K562 (cell line): ENCODE data around the gene EPC2. TPM values are rescaled to one million over a fixed set of nuclear protein-coding genes. Genes with fewer than 3 reads are reported as not detected.

Experiments used
- ATAC-seq: fragments of 200-7000 bp; cut with Tn5 transposase; 3 replicates; pipeline ENCODE4 v1.9.1; 2020; ENCODE audit warnings: moderate library complexity
- BruUV-seq: library from RNA; stranded (reverse); fragments of 400-500 nt; replicated peaks from 2 replicates; lab custom pipeline; 2021; lab: Mats Ljungman, UMichigan
- CTCF ChIA-PET: fragments of 300-600 bp; formaldehyde crosslinking; extraction: SDS; loops from one replicate; lab custom pipeline; 2021; ENCODE audit warnings: low intra/inter-chr PET ratio; lab: Yijun Ruan, JAX
- POLR2A ChIA-PET: fragments of 300-600, 350-650 bp; sonication (Branson Sonifier 250); formaldehyde crosslinking; extraction: SDS; loops from one replicate; lab custom pipeline; 2021; ENCODE audit warnings: antibody characterized with exemption, inconsistent platforms; lab: Yijun Ruan, JAX
- DNase-seq, 4 experiments: peaks; one replicate each; pipeline versions ENCODE4 v3.0.0 to v3.0.0-alpha.2; 2011 to 2018; ENCODE audit warnings: low spot score in 3 of 4, mixed read lengths in 3 of 4; ENCODE audit errors: extremely low read depth in 1 of 4
- FAIRE-seq: peaks from 2 replicates; lab custom pipeline; 2011; peaks lifted over from hg19 to GRCh38; lab: Jason Lieb, UNC
- H2AFZ ChIP-seq: 2 replicates; pipeline ENCODE4 v1.6.0; 2011; ENCODE audit warnings: low read depth, low read length, control low read depth, inconsistent platforms
- H3K27ac ChIP-seq: fragments of 200-600 bp; 3 replicates; pipeline ENCODE4 v1.8.0; 2011; ENCODE audit warnings: low read depth, mild to moderate bottlenecking, control low read depth, inconsistent platforms, low read length, moderate library complexity, mixed read lengths; ENCODE audit errors: extremely low read depth
- H3K27me3 ChIP-seq, 2 experiments: fragments of 300-600 bp in 1 of 2; 2 replicates in 1 of 2; 3 replicates in 1 of 2; pipeline versions ENCODE4 v1.6.0 to v1.8.0; 2011; ENCODE audit warnings: inconsistent platforms in 2 of 2, low read length in 2 of 2, mild to moderate bottlenecking in 1 of 2, mixed read lengths in 1 of 2, moderate library complexity in 1 of 2; ENCODE audit not compliant: control insufficient read depth in 2 of 2, insufficient read depth in 2 of 2
- H3K36me3 ChIP-seq: fragments of 300-600 bp; 3 replicates; pipeline ENCODE4 v1.8.0; 2011; ENCODE audit warnings: mild to moderate bottlenecking, low read length, inconsistent platforms; ENCODE audit not compliant: control insufficient read depth, insufficient read depth
- H3K4me1 ChIP-seq, 2 experiments: fragments of 200-600 bp in 1 of 2; replicated peaks in 1 of 2; 2 replicates in 1 of 2; 3 replicates in 1 of 2; pipeline versions ENCODE4 v1.5.1 to v1.8.0; 2011; ENCODE audit warnings: inconsistent platforms in 2 of 2, low read length in 2 of 2, mild to moderate bottlenecking in 1 of 2, mixed read lengths in 1 of 2, moderate library complexity in 1 of 2; ENCODE audit not compliant: control insufficient read depth in 2 of 2, insufficient read depth in 2 of 2
- H3K4me2 ChIP-seq: 2 replicates; pipeline ENCODE4 v1.6.1; 2011; ENCODE audit warnings: low read length, control low read depth, inconsistent platforms, mixed read lengths; ENCODE audit not compliant: insufficient read depth
- H3K4me3 ChIP-seq: fragments of 200-600 bp; sonication (generic), shearing (Covaris generic); 2 replicates; pipeline ENCODE4 v1.5.1; 2016; ENCODE audit warnings: control low read depth, inconsistent platforms
- H3K79me2 ChIP-seq: fragments of 200-600 bp; 3 replicates; pipeline ENCODE4 v1.8.0; 2011; ENCODE audit warnings: low read length, inconsistent platforms; ENCODE audit not compliant: control insufficient read depth, insufficient read depth
- H3K9ac ChIP-seq, 2 experiments: 2 replicates each; pipeline versions ENCODE4 v1.6.0 to v1.6.1; 2011; ENCODE audit warnings: low read depth in 2 of 2, low read length in 2 of 2, control low read depth in 1 of 2, inconsistent platforms in 1 of 2, mild to moderate bottlenecking in 1 of 2, mixed read lengths in 1 of 2; ENCODE audit not compliant: insufficient read depth in 1 of 2
- H3K9me1 ChIP-seq: one replicate; pipeline ENCODE4 v1.6.0; 2011; ENCODE audit warnings: inconsistent platforms, mild to moderate bottlenecking, low read length, moderate library complexity; ENCODE audit not compliant: control insufficient read depth, insufficient read depth
- H3K9me3 ChIP-seq: replicated peaks from 2 replicates; pipeline ENCODE4 v1.5.1; 2011; ENCODE audit warnings: low read depth, low read length, inconsistent platforms; ENCODE audit not compliant: control insufficient read depth, insufficient read depth
- H4K20me1 ChIP-seq: replicated peaks from 2 replicates; pipeline ENCODE4 v1.6.1; 2011; ENCODE audit warnings: low read length, inconsistent platforms, mixed read lengths; ENCODE audit not compliant: control insufficient read depth, insufficient read depth
- CBX1 ChIP-seq: sonication (generic); IDR thresholded peaks from 2 replicates; pipeline ENCODE4 v1.6.1; 2016; ENCODE audit warnings: antibody characterized with exemption, low read depth, mild to moderate bottlenecking
- FOXA3 ChIP-seq, 2 experiments: fragments of 450-650 bp in 1 of 2; sonication (generic) in 1 of 2; formaldehyde crosslinking; IDR thresholded peaks in 1 of 2; conservative IDR thresholded peaks in 1 of 2; 2 replicates each; pipeline versions ENCODE4 v1.4.0 to v1.8.0; 2020 to 2022; ENCODE audit warnings: mild to moderate bottlenecking in 2 of 2, missing genetic modification reagents in 1 of 2
- GATAD2B ChIP-seq: fragments of 450-650 bp; IDR thresholded peaks from 2 replicates; pipeline ENCODE4 v1.6.1; 2017; ENCODE audit warnings: mild to moderate bottlenecking, borderline replicate concordance
- HNRNPUL1 ChIP-seq: fragments of 200-400 bp; formaldehyde crosslinking; IDR thresholded peaks from 2 replicates; pipeline ENCODE4 v1.6.1; 2017; ENCODE audit warnings: low read length
- HSF4 ChIP-seq: fragments of 250-450 bp; sonication (Bioruptor Pico); IDR thresholded peaks from 2 replicates; pipeline ENCODE4 v2.1.2; 2022; ENCODE audit warnings: mild to moderate bottlenecking, moderate library complexity, borderline replicate concordance
- NFYB ChIP-seq: IDR thresholded peaks from 2 replicates; pipeline ENCODE4 v1.6.1; 2011; ENCODE audit warnings: mild to moderate bottlenecking, moderate library complexity; ENCODE audit not compliant: insufficient read length; ENCODE audit errors: extremely low read depth
- SIX5 ChIP-seq, 2 experiments: IDR thresholded peaks; 2 replicates each; pipeline ENCODE4 v1.6.1; 2011; ENCODE audit warnings: low read length in 2 of 2, borderline replicate concordance in 1 of 2, low read depth in 1 of 2, mild to moderate bottlenecking in 1 of 2, moderate library complexity in 1 of 2; ENCODE audit not compliant: insufficient read depth in 1 of 2
- SMARCA5 ChIP-seq: fragments of 450-650 bp; IDR thresholded peaks from 2 replicates; pipeline ENCODE4 v1.6.1; 2016
- TAF7 ChIP-seq: fragments of 450-650 bp; IDR thresholded peaks from 2 replicates; pipeline ENCODE4 v1.6.1; 2016; ENCODE audit warnings: missing genetic modification characterization, missing compliant biosample characterization
- ZBTB43 ChIP-seq: sonication (generic); formaldehyde crosslinking; IDR thresholded peaks from 2 replicates; pipeline ENCODE4 v1.8.0; 2023; ENCODE audit warnings: mild to moderate bottlenecking, missing genetic modification reagents
- ZNF134 ChIP-seq: fragments of 250-450 bp; sonication (Bioruptor Pico); conservative IDR thresholded peaks from 2 replicates; pipeline ENCODE4 v1.4.0; 2020
- ZNF140 ChIP-seq: fragments of 250-450 bp; sonication (Bioruptor Pico); IDR thresholded peaks from 2 replicates; pipeline ENCODE4 v1.8.0; 2021; ENCODE audit warnings: moderate library complexity, mild to moderate bottlenecking, inconsistent platforms
- ZNF668 ChIP-seq: fragments of 250-450 bp; sonication (Bioruptor Pico); IDR thresholded peaks from 2 replicates; pipeline ENCODE4 v1.8.0; 2022; ENCODE audit warnings: mild to moderate bottlenecking, inconsistent platforms
- WGBS: fragments of 100-300 bp; shearing (Covaris generic); methylation state at CpG from one replicate; pipeline ENCODE4 v1.1.6; 2016; ENCODE audit warnings: low coverage, mixed read lengths; ENCODE audit not compliant: insufficient coverage; ENCODE audit errors: missing lambda C conversion rate; 5-methylcytosine and 5-hydroxymethylcytosine counted together
- in situ Hi-C: fragments of 300-500 bp; cut with MboI; formaldehyde crosslinking; loops from 4 replicates; pipeline ENCODE4 v1.15.0; 2018; ENCODE audit warnings: inconsistent platforms, mixed read lengths
- intact Hi-C: fragments of 100-400 bp; cut with micrococcal nuclease; formaldehyde crosslinking; loops from 2 replicates; pipeline ENCODE4 v1.14.2; 2022
- polyA plus RNA-seq, 8 experiments: library from polyadenylated mRNA; depleted of rRNA in 4 of 8; stranded (reverse) in 5 of 8; unstranded in 3 of 8; fragments of >200 nt; fragmentation: Nextera tagmentation in 2 of 8; fragmentation: Illumina TruSeq in 1 of 8; extraction: Ambion mirVana in 2 of 8; extraction: Trizol in 1 of 8; gene quantifications; 2 replicates each; pipeline versions ENCODE4 v1.2.1 to v1.2.3, GENCODE V29; 2011 to 2014; ENCODE audit warnings: inconsistent platforms in 1 of 8, missing spikeins in 1 of 8
- total RNA-seq, 7 experiments: library from RNA; depleted of rRNA in 6 of 7; stranded (reverse); fragments of >200 nt in 6 of 7; fragmentation: Illumina TruSeq in 2 of 7; extraction: Trizol in 2 of 7; gene quantifications; 2 replicates each; pipeline versions ENCODE4 v1.2.1 to v1.2.3, GENCODE V29; 2011 to 2021; ENCODE audit warnings: low replicate concordance in 1 of 7
- TF ChIP-seq, protein P1 (sequence below): sonication (generic); formaldehyde crosslinking; IDR thresholded peaks from 2 replicates; pipeline ENCODE4 v1.8.0; 2022; ENCODE audit warnings: missing genetic modification reagents, mild to moderate bottlenecking, moderate library complexity, borderline replicate concordance

EPC2 gene
- total and polyA plus RNA-seq, 9 of the 15 experiments (the other 6 are each of a cell fraction or from before 2014, with no cell fraction given): 7.0 to 35.8 (median 29.1) TPM

DNA sequence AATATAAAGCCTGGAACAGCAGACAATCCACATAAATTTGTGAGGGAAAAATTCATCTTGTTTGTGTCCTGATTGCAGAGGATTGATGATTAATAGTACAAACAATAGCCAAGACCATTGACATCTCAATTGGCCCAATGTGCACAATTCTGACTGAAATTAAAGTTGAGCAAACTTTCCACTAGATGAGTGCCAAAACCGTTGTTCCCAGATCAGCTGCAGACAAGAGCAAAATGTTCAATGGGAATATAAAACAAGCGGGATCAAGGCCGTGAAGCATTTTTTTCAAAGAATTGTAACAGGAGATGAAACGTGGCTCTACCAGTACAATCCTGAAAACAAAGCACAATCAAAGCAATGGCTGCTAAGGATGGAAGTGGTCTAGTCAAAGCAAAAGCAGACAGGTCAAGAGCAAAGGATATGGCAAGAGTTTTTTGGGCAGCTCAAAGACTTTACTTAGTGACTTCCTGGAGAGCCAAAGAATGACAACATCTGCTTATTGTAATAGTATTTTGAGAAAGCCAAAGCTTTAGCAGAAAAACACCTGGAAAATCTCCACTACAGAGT is 174.6 kb downstream of the EPC2 start:
- 1% methylated on average over 4 of the region's 4 CpGs for WGBS
- H3K27me3 ChIP-seq: peaks cover 3 to 27% of the 10 kb centered on the region in 2 experiments; a peak in 2 of 5 replicates
- H2AFZ ChIP-seq: no peak overlapping the region
- no peak for ATAC-seq
- no peak for FAIRE-seq
- TF ChIP-seq CBX1: no peak
- TF ChIP-seq FOXA3 (CRISPR knock-in tag; conservative IDR thresholded peaks at IDR 0.05 in 1 of 2, IDR thresholded peaks at IDR 0.05 in 1 of 2): no peak
- TF ChIP-seq NFYB: no peak
- TF ChIP-seq GATAD2B: no peak
- TF ChIP-seq ZNF140 (CRISPR knock-in tag): no peak
- TF ChIP-seq SMARCA5: no peak
- no peak for TF ChIP-seq ZBTB43 (CRISPR knock-in tag)
- TF ChIP-seq SIX5 (IDR thresholded peaks at IDR 0.05; ENCODE audit: borderline replicate concordance in 1 of 2, insufficient read depth in 1 of 2, low read depth in 1 of 2, low read length in 2 of 2): no peak
- no peak for TF ChIP-seq HSF4 (CRISPR knock-in tag)
- TF ChIP-seq HNRNPUL1: no peak
- TF ChIP-seq TAF7 (tag): no peak
- TF ChIP-seq ZNF134 (CRISPR knock-in tag): no peak
- no peak for TF ChIP-seq ZNF668 (CRISPR knock-in tag)
- TF ChIP-seq, protein P1, sequence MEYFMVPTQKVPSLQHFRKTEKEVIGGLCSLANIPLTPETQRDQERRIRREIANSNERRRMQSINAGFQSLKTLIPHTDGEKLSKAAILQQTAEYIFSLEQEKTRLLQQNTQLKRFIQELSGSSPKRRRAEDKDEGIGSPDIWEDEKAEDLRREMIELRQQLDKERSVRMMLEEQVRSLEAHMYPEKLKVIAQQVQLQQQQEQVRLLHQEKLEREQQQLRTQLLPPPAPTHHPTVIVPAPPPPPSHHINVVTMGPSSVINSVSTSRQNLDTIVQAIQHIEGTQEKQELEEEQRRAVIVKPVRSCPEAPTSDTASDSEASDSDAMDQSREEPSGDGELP (CRISPR knock-in tag): no peak
- TF ChIP-seq, all 486 proteins: peak for 0
- ChIA-PET POLR2A (no interaction called here), CTCF (no interaction called here)
- no peak for DNase-seq
- Histone ChIP-seq H3K27ac (no peak overlapping the region), H3K4me2 (no peak overlapping the region), H3K36me3 (no peaks in the 10 kb centered on the region), H3K4me3 (no peak overlapping the region), H3K4me1 (no peaks in the 10 kb centered on the region), H3K9me3 (no peaks in the 10 kb centered on the region), H3K79me2 (no peaks in the 10 kb centered on the region), H3K9me1 (no peaks in the 10 kb centered on the region), H3K9ac (no peak overlapping the region), H4K20me1 (no peaks in the 10 kb centered on the region)
- intact Hi-C loops (no loop called here), in situ Hi-C loops (no loop called here)
- BruUV-seq: no TSS peak
